HEK293T (cell line): Measurements from ENCODE around the gene SIGLEC9.

Experiments used
- LEF1 ChIP-seq: fragments of 450-650 bp; IDR thresholded peaks from 2 replicates; pipeline ENCODE4 v1.6.1; 2017; ENCODE audit warnings: mild to moderate bottlenecking, borderline replicate concordance
- NFRKB ChIP-seq: fragments of 450-650 bp; IDR thresholded peaks from 2 replicates; pipeline ENCODE4 v1.6.1; 2016; ENCODE audit warnings: mild to moderate bottlenecking, moderate library complexity
- TARDBP ChIP-seq: fragments of 450-650 bp; IDR thresholded peaks from 2 replicates; pipeline ENCODE4 v1.6.1; 2016

- TF ChIP-seq NFRKB (no peak), TARDBP (no peak), LEF1 (no peak)
Observed at GRCh38 chr19:51136851-51137551, 12.3 kb downstream of the SIGLEC9 start.
